HG03066 (cell line): Measurements from ENCODE around the gene C13orf42.
"Not testable (repeated sequence)": the region's sequence is repeated elsewhere in the genome, so short reads cannot be mapped to it uniquely, and the experiment has no call there.

ENCODE experiments used
- ATAC-seq: cut with Tn5 transposase; IDR thresholded peaks from one replicate; pipeline ENCODE4 v1.9.1; 2021; ENCODE audit warnings: low read depth; ENCODE audit not compliant: unreplicated experiment

Gene C13orf42

GRCh38 chr13:51122868-51123566 is 11.9 kb upstream of the C13orf42 start:
- no peak for ATAC-seq

- ATAC-seq: not testable (repeated sequence)
Observed at GRCh38 chr13:51120873-51121272, 9.8 kb upstream of the C13orf42 start.

- no peak for ATAC-seq
Observed at GRCh38 chr13:51118809-51119431, 7.8 kb upstream of the C13orf42 start.

- ATAC-seq: no peak
Observed at GRCh38 chr13:51113969-51114368, 2.9 kb upstream of the C13orf42 start.

- ATAC-seq: no peak
Observed at GRCh38 chr13:51113186-51113881, 2.3 kb upstream of the C13orf42 start.

GRCh38 chr13:51112771-51113170 is 1.7 kb upstream of the C13orf42 start:
- no peak for ATAC-seq

GRCh38 chr13:51111997-51112396 is 923 bp upstream of the C13orf42 start:
- ATAC-seq: no peak

GRCh38 chr13:51107996-51108395 is 3.1 kb downstream of the C13orf42 start:
- ATAC-seq: no peak

GRCh38 chr13:51105046-51105445 is 6.0 kb downstream of the C13orf42 start:
- ATAC-seq: no peak

- ATAC-seq: no peak
Observed at GRCh38 chr13:51101636-51102235, 9.3 kb downstream of the C13orf42 start.

GRCh38 chr13:51097353-51098043 is 13.6 kb downstream of the C13orf42 start:
- ATAC-seq: no peak

- no peak for ATAC-seq
Observed at GRCh38 chr13:51096131-51096530, 14.9 kb downstream of the C13orf42 start.

- no peak for ATAC-seq
Observed at GRCh38 chr13:51093574-51093973, 17.5 kb downstream of the C13orf42 start.

- ATAC-seq: no peak
Observed at GRCh38 chr13:51091839-51092238, 19.2 kb downstream of the C13orf42 start.

- no peak for ATAC-seq
Observed at GRCh38 chr13:51083706-51084105, 27.4 kb downstream of the C13orf42 start.

GRCh38 chr13:51080478-51081065 is 30.5 kb downstream of the C13orf42 start:
- not testable (repeated sequence) for ATAC-seq

- no peak for ATAC-seq
Observed at GRCh38 chr13:51071493-51071892, 39.6 kb downstream of the C13orf42 start.

- peak; percentile 84 for ATAC-seq
Observed at GRCh38 chr13:51070005-51070649, 40.9 kb downstream of the C13orf42 start.

- no peak for ATAC-seq
Observed at GRCh38 chr13:51068501-51068900, 42.6 kb downstream of the C13orf42 start.

GRCh38 chr13:51067706-51068105 is 43.4 kb downstream of the C13orf42 start:
- no peak for ATAC-seq
